CD4-positive, alpha-beta T cell treated with Interleukin-4 for 1 hour (primary cell): Measurements from ENCODE around the gene NKIRAS2.

Experiments used
- DNase-seq, 2 donors: peaks; one replicate each; pipeline ENCODE4 v3.0.0-alpha.2; 2020 to 2022

NKIRAS2 gene

DNA sequence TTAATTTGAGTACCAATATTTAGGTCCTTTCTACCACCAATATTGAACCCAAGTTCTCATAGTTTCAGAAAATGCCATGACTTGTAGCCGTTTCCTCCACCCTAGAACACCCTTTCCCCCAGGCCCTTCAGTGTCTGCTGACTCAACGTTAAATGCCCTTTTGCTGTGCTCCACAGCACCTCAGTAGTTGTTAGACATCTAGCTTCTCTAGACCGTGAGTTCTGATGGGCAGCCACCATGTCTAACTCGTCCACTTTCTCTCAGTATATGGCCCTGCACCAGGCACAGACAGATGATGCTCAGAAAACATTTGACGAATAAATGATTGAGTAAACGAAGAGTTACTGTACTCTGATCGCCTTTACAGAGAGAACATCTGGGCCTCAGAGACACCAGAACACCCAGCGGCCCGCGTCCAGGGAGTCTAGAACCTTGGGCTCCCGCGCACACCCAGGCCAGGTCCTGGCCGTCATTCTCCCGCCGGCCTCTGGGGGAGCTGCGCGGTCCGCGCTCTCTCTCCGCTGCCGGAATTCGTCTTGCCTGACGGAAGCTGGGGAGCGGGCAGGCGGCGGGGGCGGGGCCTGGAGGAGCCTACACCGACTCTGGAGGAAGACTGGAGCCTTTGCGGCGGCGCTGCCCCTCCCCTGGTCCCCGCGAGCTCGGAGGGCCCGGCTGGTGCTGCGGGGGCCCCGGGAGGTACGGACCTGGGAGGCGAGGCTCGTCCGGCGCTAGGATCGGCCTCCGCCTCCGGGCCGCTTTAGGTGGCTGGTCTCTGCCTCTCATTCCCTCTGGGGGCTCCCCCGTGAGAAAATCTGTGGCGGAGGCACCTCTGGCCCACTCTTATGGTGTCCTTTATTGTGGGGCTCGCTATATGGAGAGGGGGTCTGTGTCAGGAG, at the start of gene NKIRAS2:
NKIRAS2 (plus strand) TSS at position 582 of the 896 bp plus-strand sequence. CDS start 1,488 bp downstream, outside the sequence.
- peak; percentile 93 to 94 for DNase-seq

DNA sequence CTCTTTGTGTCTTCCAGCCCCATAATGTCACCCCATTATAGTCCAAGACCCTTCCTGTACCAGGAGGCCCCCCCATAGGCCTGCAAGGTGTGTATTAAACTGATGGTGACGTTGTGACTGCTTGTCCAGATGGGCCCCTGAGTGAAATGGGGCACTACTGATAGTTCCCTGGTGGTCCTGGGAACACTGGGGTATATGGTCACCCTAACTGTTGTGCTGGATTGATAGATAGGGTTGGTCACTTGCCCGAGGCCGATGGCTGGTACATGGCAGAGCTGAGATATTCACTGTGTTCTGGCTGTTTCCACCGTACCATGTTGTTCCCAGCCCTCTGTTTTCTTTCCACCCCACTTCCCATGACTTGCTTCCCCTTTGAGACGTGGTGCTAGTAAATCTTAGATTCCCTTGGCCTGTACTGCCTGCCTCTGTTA, 49.0 kb upstream of the NKIRAS2 start:
- no peak for DNase-seq

DNA sequence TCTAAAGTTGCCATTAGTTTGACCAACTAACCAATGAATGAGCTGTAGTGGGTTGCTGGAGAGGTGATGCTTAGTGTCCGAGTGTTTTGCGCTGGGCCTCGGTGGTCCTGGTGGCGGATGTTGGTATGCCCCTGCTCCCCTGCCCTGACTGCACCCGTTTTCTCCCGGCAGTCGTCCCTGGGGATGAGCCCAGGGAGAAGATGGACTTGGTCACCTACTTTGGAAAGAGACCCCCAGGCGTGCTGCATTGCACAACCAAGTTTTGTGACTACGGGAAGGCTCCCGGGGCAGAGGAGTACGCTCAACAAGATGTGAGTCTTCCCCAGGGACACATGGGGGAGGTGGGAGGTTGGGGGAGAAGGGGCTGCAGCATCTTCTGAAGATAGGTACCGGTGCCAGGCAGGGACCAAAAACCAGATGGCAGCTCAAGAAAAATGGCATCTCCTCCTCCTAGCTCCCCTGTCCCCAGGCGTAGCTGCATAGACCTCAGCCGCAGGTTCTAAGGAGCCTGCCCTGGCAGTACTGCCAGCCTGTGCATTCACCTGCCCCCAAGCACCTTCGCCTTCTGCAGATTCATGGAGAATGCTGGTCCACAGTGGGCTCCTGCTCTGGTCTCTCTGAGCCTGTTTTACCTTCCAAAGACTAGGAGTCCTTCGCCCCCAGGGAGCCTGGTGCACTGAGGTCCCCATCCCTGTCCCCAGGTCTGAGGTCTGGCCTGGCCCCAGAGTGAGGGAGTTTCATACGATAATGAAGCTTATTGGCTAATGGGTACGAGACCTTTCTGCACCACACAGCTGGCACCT, 48.0 kb upstream of the NKIRAS2 start:
- DNase-seq: no peak

DNA sequence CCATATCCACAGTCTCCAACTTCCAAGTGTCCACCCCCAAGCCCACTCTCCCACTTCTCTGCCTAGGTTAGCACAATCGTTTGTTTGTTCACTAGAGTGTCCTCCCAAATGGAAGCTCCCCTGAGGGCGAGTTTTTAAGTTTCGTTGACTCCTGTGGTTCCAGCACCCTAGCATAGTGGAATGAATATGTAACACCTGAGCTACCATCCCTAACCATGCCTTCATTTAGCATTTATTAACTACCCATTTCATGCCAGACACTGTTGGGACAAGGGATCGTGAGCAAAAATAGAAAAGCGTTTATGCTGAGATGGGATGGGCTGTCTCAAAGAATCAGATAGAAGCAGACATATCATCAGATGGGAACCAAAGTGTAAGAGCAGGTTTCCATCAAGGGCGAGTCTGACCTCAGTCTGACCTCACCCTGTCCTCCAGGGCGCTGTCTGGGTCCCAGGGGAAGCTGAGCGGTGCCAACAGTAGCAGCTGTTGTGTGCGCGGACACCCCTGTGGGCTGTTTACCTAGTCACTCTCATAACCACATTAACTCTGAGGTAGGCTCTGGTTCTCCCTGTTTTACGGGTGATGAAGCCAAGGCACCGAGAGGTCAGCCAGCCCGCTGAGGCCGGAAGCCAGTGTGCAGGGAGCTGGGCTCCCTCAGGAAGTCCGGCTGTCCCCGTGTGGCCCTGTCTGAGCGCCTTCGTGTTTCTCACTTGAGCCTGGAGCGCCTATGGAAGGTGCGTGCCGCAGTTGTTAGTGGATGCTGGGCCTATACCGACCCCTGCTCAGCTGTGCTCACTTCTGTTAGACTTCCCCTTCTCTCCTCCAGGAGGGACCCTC, 47.1 kb upstream of the NKIRAS2 start:
- peak in 1 of 2 donors; percentile 30 for DNase-seq

DNA sequence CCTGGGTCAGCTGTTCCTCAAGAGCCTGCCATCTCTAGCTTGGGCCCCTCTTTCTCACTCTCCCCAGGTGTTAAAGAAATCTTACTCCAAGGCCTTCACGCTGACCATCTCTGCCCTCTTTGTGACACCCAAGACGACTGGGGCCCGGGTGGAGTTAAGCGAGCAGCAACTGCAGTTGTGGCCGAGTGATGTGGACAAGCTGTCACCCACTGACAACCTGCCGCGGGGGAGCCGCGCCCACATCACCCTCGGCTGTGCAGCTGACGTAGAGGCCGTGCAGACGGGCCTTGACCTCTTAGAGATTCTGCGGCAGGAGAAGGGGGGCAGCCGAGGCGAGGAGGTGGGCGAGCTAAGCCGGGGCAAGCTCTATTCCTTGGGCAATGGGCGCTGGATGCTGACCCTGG, 46.5 kb upstream of the NKIRAS2 start:
- DNase-seq: no peak

DNA sequence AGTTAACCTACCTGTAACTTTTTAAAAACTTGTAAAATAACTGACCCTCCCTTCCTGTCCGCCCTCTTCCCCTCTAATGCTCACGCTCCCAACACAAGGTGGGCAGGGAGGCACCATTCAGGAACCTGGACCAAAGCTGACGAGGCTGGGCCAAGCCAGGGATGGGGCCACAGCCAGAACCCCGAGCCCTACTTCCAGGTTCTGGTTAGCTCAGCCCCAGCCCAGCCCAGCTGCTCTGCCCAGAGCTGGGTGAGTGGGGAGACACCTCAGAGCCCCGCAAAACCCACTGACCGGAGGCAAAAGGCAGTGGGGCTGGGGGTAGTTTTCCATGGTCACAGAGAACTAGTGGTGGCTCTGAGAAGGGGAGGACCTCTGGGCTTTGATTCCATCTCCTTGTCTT, 45.9 kb upstream of the NKIRAS2 start:
- no peak for DNase-seq

DNA sequence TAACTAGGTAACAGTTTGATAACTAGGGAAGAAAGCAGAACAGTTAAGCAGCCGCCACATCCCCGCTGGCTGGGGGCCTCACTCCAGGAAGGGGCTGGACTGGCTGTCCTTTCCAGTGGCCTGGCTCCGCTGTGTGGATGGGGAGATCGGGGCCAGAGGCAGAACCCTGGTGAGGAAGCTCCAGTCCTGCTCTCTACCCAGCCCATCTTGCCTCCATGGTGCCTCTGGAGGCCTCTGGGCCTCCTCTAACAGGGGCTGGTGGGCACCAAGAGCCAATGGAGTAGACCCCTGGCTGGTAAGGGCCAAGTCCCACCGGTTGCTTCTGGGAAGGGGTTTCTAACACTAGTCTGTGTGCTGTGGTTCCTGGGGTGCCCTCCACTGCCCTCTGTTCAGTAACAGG, 45.2 kb upstream of the NKIRAS2 start:
- no peak for DNase-seq

DNA sequence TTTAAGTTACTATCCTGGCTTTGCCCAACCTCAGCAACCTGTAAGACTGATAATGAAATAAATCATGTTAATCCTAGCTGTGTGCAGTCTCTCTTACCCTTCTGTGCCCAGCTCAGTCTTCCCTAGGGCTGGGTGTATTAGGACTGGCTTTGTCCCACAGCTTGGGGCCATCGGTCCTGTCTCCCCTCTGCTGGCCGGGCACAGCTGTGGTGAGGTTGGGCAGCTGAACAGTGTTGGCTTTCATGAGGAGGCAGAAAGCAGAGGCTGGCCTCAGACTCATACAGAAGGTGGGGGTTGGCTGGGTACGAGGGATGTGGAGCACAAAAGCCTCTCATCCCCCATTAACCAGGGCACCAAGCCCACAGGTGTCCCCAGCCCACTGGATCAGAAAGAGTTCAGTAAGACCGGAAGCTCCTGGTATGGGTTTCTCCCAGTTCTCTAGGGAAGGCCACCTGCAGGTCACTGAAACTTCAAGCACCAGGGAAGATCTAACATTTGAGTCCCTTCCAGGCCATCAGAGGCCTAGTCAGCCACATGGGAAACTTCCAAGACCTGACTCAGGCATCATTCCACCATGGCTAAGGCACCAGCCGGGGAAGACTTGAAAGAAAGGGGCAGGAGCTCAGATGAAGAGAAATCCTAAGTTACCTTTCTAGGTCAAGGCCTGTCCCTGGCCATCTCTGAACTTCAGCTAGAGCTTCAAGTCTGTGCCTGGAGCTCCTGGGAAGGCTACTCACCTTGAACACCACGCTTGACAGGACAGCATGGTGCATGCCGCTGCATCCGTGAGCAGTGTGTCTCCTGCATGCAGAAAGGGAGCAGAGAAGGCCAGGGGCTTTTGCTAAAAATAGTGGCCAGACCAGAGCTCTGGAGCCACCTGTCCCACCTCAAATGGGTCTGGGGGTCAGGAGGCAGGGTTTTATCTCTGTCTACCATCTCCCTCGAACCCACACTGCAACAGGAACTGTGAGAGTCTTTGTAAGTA, 44.5 kb upstream of the NKIRAS2 start:
- no peak for DNase-seq

DNA sequence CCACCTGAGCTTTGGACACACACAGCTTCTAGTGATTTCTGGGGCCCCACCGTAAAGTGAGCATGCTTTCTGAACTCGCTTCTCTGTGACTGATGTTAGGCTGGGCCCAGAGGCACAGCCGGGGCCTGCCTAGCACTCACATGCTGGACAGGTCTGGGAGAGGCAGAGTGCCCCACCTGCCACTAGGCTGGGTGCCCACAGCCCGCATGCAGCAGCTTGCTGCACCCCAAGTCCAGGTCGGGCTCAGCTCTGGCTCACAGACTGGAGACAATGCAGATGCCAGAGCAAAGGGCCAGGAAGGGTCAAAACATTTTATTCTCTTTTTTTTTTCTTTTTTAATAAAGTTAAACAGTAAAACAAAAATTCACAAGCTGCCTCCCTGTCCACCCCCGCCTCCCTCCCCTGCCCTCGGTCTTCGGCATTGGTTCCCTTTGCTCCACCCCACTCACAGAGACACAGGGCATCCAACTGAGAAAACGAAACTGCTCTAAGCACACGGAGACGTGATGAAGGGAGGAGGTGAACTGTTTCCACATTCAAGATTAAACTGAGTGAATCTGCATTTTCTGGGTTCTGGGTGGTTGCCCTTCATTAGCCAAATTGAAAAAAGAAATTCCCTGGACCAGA, 43.6 kb upstream of the NKIRAS2 start:
- no peak for DNase-seq

DNA sequence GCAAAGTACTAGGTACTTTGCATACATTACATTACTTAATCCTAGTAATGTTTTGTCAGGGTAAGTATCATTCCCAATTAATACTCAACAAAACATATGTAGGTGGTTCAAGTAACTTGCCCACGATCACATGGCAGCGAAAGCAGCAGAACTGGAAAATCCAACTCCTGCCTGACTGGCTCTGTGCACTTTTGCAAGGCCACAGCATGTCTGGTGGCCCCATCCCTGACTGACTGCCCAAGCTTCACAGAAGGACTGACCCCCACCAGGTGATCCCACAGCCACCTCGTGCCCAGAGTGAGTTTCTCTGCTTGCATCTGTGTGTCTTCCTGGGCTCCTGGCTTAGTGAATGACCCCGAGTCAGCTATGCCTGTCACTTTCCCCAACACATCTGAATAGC, 41.9 kb upstream of the NKIRAS2 start:
- no peak for DNase-seq

DNA sequence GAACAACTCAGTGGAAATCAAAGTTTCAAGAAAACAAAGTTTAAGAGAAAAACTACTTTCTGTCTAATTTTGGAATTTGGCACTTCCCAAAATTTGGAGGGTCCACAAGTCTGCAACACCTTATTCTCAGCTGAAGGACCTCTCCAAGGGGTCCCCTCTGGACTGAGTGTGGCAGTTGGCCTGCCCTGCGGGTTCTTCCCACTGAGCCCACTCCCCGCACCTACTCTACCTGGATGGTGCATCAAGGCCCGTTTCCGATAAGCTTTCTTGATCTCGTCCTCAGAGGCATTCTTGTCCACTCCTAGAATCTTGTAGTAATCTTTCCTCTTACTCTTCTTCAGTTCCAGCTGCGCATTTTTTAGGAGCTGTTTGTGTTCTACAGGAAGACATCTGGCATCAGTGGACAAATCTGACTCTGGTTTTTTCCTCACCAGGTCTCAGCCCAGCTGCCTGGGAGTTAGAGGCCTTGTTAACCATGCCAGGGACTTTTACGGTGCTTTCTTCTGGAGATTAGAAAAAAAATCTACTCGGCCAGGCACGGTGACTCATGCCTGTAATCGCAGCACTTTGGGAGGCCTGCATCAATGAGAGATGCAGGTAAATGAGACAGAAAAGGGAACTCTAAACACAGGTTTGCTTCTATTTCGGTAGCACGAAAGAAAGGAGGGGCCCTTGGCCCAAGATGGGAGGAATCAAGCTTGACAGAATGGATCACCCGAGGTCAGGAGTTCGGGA, 37.7 kb upstream of the NKIRAS2 start:
- DNase-seq: no peak

DNA sequence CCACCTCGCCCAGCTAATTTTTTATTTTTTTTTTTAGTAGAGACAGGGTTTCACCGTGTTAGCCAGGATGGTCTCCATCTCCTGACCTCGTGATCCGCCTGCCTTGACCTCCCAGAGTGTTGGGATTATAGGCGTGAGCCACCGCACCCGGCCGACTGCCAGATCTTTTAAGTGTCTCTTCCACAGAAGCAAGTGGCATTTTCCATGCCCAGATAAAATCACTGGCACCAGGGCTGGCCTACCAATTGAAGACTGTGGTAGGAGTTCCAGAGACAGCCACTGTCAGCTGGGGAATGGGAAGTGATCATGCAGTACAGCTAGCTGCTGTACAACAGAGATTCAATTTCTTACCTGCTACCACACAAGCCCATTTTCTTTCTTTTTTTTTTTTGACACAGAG, 35.4 kb upstream of the NKIRAS2 start:
- DNase-seq: no peak

DNA sequence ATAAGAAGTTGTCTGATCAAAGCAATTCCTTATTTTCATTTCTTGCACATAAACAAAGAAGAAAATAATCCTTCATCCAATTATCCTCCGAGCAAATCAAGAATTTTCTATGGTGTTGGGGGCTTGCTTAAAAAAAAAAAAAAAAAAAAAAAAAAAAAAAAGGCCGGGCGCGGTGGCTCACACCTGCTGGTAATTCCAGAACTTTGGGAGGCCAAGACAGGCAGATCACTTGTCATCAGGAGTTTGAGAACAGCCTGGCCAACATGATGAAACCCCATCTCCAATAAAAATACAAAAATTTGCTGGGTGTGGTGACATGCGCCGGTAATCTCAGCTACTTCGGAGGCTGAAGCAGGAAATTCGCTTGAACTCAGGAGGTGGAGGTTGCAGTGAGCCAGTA, 34.0 kb upstream of the NKIRAS2 start:
- no peak for DNase-seq

DNA sequence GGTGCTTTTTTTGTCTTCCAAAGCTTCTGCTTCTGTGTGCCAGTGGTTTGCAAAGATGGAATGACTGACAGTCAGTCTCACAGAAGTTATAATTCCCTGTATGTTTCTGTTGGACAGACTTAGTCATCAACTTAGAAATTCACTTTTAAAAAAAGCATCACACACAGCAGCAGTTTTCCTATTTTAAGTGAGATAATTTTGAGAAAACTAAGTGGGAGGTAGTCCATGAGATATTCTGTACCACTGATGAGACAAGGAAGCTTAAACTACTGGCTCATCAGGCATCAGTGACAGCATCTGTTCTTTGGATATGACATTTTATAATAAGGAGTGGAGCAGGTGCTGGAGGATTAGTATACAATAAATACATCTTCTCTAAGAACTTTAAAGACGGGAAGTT, 33.3 kb upstream of the NKIRAS2 start:
- DNase-seq: no peak

DNA sequence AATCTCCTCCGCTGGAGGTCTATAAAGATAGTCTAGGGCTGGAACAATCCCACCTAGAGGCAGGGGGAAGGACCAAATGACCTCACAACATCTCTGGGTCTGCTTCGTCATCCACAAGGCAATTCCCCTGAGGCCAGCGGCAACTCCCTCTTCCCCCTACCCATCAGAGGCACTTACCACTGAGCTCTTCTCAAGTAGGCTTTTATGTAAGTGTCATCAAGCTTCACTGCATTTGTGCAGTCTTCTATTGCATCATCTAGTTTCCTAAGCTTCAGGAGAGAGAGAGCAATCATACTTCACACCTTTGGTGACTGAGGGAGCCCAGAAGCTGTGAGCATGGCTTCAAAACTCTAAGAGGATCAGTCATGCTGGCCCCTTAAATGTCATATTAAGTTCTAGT, 32.2 kb upstream of the NKIRAS2 start:
- no peak for DNase-seq

DNA sequence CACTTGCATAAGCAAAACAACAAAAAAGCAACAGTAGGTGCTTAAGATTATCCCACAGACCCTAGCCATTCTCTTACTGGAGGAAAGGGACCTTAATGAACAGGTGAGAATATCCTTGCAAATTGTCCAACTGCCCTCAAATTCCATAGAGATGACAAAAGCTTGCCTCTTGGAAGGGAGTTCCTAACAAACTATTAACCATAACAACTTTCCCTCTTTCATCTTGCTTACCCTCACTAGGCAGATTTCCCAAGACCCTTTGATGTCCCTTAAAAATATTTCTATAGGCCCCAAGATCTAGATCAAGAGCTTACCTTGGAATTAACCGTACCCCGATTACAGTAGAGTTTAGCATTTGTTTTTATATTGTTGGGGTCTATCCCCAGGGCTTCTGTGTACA, 31.5 kb upstream of the NKIRAS2 start:
- DNase-seq: no peak

DNA sequence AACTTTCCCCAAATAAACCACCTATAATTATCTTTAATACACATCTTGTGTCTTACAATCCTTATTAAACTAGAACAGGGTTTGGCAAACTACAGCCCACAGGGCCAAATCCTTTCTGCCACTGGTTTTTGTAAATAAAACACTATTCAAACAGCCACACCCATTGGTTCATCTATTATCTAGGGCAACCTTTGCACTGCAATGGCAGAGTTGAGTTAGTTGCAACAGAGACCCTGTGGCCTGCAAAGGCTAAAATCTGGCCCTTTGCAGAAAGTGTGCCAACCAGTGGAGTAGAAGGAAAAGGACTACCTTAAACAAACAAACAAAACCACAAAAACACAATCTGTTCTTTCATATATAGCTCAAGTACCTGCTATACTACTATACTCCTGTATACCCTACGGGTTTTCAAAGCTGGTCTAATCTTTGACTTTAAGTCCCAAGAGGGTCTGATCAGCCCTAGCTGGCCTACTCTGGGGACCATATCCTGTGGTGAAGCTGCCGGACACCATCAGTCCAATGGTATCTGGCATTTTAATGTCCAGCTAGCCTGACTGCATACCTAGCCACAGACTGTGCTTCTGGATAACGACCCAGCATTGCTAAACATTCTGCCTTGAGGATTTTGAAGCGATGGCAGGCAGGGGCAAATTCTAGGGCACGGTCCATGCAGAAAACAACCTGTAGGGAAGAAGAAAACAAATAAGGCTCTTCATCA, 30.0 kb upstream of the NKIRAS2 start:
- no peak for DNase-seq

DNA sequence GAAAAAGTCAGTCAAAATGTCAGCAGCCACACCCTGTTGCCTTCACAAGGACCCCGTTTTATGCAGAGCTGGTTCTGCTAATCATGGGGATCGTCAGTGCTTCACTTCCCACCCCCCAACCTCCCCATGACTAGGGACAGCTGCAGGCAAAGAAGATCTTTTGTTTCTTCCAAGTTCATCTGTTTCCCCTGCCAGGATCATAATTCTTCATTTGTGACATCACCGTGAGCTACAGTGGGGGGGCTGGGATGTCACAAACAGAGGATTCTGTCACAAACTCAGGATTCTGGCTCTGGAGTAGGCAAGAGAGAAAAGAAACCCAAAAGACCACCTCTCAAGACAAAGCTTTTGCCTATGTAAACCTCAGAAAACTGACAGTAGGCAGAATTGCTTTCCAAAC, 27.3 kb upstream of the NKIRAS2 start:
- no peak for DNase-seq

DNA sequence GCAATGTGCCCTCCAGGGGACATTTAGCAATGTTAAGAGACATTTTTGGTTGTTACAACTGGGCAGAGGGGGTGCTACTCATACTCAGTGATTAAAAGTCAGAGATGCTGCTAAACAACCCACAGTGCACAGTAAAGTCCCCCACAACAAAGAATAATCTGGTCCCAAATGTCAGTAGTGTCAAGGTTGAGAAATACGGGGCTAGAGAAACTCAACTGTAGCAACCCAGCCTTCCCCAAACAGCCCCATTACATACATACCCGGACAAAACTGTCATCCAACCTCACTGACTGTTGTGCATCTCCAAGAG, 23.1 kb upstream of the NKIRAS2 start:
- DNase-seq: no peak

DNA sequence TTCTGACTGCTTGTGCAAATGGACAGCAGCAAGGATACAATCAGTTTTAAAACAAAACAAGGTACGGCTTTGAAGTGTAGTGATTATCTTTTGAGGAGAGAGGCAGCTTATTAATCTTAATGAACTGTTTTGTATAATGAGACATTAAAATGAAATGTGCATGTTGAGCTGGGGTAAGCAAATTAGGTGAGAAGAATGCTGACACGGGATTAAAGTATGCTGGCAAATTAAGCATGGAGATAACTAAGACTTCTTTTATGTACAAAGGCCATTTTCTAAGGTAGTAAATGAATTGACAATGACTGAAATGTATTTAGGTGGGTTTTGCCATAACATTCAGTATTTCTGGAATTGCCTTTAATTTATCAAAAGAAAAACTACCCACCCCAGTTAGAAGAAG, 21.4 kb upstream of the NKIRAS2 start:
- no peak for DNase-seq
